Measurements from ENCODE around the gene KLRD1. TPM values are rescaled to one million over a fixed set of nuclear protein-coding genes. Genes with fewer than 3 reads are reported as not detected.
"Not testable (repeated sequence)": the region's sequence is repeated elsewhere in the genome, so short reads cannot be mapped to it uniquely, and the experiment has no call there.

KLRD1 gene
- total and polyA plus RNA-seq, 2 donors (not counting 1 experiment from before 2014, with no cell fraction given): 0.06 to 0.17 TPM

DNA sequence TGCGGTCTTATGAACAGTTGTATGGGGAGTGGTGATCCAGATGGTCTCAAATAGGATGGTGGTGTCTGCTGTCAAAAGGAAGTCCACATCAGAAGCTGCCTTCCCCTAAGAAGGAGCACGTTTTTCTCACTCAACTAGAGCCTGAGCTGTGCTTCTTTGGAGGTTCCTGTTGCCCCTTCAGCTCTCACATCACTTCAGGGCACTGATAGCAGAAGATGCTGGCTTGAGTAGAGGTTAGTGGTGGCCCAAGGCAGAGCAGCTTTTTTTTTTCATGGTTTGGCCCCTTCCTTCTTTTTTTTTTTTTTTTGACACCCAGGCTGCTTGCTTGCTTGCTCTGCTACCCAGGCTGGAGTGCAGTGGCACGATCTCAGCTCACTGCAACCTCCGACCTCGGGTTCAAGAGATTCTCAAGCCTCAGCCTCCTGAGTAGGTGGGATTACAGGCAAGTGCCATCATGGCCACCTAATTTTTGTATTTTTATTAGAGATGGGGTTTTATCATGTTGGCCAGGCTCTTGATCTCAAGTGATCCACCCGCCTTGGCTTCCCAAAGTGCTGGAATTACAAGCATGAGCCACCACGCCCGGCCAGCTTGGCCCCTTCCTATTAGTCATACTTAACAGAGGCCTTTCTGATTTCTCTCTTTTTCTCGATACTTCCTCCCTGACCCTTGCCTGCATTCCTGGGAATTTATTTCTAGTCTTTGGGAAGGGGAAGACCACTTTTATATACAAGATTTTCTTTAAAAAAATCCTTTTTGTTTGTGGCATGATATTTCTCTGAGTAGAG lies 31.6 kb downstream of the KLRD1 start:
- H3K4me1 ChIP-seq (ENCODE audit: control insufficient read depth, extremely low read depth, insufficient read depth, low read length): no peaks in the 10 kb centered on the region
- TF ChIP-seq, protein P1, sequence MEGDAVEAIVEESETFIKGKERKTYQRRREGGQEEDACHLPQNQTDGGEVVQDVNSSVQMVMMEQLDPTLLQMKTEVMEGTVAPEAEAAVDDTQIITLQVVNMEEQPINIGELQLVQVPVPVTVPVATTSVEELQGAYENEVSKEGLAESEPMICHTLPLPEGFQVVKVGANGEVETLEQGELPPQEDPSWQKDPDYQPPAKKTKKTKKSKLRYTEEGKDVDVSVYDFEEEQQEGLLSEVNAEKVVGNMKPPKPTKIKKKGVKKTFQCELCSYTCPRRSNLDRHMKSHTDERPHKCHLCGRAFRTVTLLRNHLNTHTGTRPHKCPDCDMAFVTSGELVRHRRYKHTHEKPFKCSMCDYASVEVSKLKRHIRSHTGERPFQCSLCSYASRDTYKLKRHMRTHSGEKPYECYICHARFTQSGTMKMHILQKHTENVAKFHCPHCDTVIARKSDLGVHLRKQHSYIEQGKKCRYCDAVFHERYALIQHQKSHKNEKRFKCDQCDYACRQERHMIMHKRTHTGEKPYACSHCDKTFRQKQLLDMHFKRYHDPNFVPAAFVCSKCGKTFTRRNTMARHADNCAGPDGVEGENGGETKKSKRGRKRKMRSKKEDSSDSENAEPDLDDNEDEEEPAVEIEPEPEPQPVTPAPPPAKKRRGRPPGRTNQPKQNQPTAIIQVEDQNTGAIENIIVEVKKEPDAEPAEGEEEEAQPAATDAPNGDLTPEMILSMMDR (conservative IDR thresholded peaks at IDR 0.05 in 1 of 2, IDR thresholded peaks at IDR 0.05 in 1 of 2; ENCODE audit: low read depth in 1 of 2, low read length in 2 of 2): no peak
- TF ChIP-seq EZH2 (IDR thresholded peaks at IDR 0.05; ENCODE audit: low read length, missing control alignments): no peak
- peak in 1 of 2 donors; percentile 45 for DNase-seq (ENCODE audit: low read depth in 2 of 2)
- H3K79me2 ChIP-seq (ENCODE audit: control insufficient read depth, insufficient read depth, low read length): no peaks in the 10 kb centered on the region
- H3K27ac ChIP-seq (ENCODE audit: insufficient read depth, low read length): no peak overlapping the region
- no peaks in the 10 kb centered on the region for H3K27me3 ChIP-seq (ENCODE audit: control insufficient read depth, insufficient read depth, low read length)
- H3K4me3 ChIP-seq (replicated peaks in 1 of 4; ENCODE audit: control extremely low read depth in 1 of 4, insufficient read depth in 1 of 4, low read depth in 3 of 4, low read length in 4 of 4): no peak overlapping the region
- no peak overlapping the region for H3K4me2 ChIP-seq (ENCODE audit: extremely low read depth, insufficient read depth, low read length)
- no peak overlapping the region for H3K9ac ChIP-seq (ENCODE audit: insufficient read depth, low read length)
- H3K9me3 ChIP-seq (ENCODE audit: control insufficient read depth, insufficient read depth, low read depth, low read length): no peaks in the 10 kb centered on the region
- H3K36me3 ChIP-seq (ENCODE audit: control insufficient read depth, insufficient read depth, low read length): no peaks in the 10 kb centered on the region
- no peaks in the 10 kb centered on the region for H4K20me1 ChIP-seq (ENCODE audit: control insufficient read depth, extremely low read depth, insufficient read depth, low read length)
- no peak overlapping the region for H2AFZ ChIP-seq (ENCODE audit: low read length)

DNA sequence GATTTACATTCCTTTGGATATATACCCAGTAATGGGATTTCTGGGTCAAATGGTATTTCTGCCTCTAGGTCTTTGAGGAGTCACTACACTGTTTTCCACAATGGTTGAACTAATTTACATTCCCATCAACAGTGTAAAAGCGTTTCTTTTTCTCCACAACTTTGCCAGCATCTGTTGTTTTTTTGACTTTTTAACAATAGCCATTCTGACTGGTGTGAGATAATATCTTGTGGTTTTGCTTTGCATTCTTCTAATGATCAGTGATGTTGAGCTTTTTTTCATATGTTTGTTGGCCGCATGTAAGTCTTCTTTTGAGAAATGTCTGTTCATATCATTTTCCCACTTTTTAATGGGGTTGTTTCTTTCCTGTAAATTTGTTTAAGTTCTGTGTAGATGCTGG lies 33.3 kb downstream of the KLRD1 start:
- H3K4me2 ChIP-seq (ENCODE audit: extremely low read depth, insufficient read depth, low read length); DNase-seq (ENCODE audit: low read depth in 2 of 2); H3K4me3 ChIP-seq (replicated peaks in 1 of 4; ENCODE audit: control extremely low read depth in 1 of 4, insufficient read depth in 1 of 4, low read depth in 3 of 4, low read length in 4 of 4): not testable (repeated sequence)

DNA sequence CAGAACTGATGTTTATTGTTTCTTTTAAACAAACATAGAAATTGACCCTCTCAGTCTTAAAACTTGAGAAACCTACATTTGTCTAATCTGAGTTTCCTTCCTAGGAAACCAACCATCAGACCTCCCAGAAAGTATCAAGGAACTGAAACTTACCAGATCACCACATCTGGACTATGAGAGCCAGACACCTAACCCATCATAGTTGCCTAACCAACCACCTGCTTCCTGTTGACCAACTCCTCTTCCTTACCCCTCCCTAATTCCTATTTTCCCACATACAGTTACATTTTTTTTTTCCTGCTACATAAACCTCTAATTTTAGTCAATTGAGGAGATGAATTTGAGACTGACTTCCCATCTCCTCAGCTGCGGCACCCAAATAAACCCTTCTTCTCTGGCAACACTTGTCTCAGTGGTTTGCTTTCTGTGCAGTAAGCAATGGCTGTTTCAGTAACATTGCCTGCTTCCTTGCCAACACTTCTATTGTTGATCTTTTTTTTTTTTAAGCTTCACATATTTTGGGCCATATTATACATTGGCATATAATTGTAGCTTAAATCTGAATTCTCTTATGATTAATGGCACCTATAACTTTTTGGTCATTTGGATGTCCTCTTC lies 34.3 kb downstream of the KLRD1 start:
- H3K27me3 ChIP-seq (ENCODE audit: control insufficient read depth, insufficient read depth, low read length): no peaks in the 10 kb centered on the region
- H2AFZ ChIP-seq (ENCODE audit: low read length): no peak overlapping the region
- peak in 1 of 2 donors; percentile 21 for DNase-seq (ENCODE audit: low read depth in 2 of 2)
- no peak overlapping the region for H3K9ac ChIP-seq (ENCODE audit: insufficient read depth, low read length)
- H3K27ac ChIP-seq (ENCODE audit: insufficient read depth, low read length): no peak overlapping the region
- TF ChIP-seq EZH2 (IDR thresholded peaks at IDR 0.05; ENCODE audit: low read length, missing control alignments): no peak
- TF ChIP-seq, protein P1 (conservative IDR thresholded peaks at IDR 0.05 in 1 of 2, IDR thresholded peaks at IDR 0.05 in 1 of 2; ENCODE audit: low read depth in 1 of 2, low read length in 2 of 2): no peak
- no peaks in the 10 kb centered on the region for H4K20me1 ChIP-seq (ENCODE audit: control insufficient read depth, extremely low read depth, insufficient read depth, low read length)
- no peaks in the 10 kb centered on the region for H3K4me1 ChIP-seq (ENCODE audit: control insufficient read depth, extremely low read depth, insufficient read depth, low read length)
- no peaks in the 10 kb centered on the region for H3K79me2 ChIP-seq (ENCODE audit: control insufficient read depth, insufficient read depth, low read length)
- H3K9me3 ChIP-seq (ENCODE audit: control insufficient read depth, insufficient read depth, low read depth, low read length): no peaks in the 10 kb centered on the region
- no peaks in the 10 kb centered on the region for H3K36me3 ChIP-seq (ENCODE audit: control insufficient read depth, insufficient read depth, low read length)
- H3K4me2 ChIP-seq (ENCODE audit: extremely low read depth, insufficient read depth, low read length): no peak overlapping the region
- H3K4me3 ChIP-seq (replicated peaks in 1 of 4; ENCODE audit: control extremely low read depth in 1 of 4, insufficient read depth in 1 of 4, low read depth in 3 of 4, low read length in 4 of 4): no peak overlapping the region

More for the DNA sequence above, 33.3 kb downstream of the KLRD1 start:
- not testable (repeated sequence) for H3K36me3 ChIP-seq (ENCODE audit: control insufficient read depth, insufficient read depth, low read length); H3K79me2 ChIP-seq (ENCODE audit: control insufficient read depth, insufficient read depth, low read length); H3K9me3 ChIP-seq (ENCODE audit: control insufficient read depth, insufficient read depth, low read depth, low read length); H3K27me3 ChIP-seq (ENCODE audit: control insufficient read depth, insufficient read depth, low read length); H3K4me1 ChIP-seq (ENCODE audit: control insufficient read depth, extremely low read depth, insufficient read depth, low read length); H2AFZ ChIP-seq (ENCODE audit: low read length); H4K20me1 ChIP-seq (ENCODE audit: control insufficient read depth, extremely low read depth, insufficient read depth, low read length); H3K9ac ChIP-seq (ENCODE audit: insufficient read depth, low read length); H3K27ac ChIP-seq (ENCODE audit: insufficient read depth, low read length)

DNA sequence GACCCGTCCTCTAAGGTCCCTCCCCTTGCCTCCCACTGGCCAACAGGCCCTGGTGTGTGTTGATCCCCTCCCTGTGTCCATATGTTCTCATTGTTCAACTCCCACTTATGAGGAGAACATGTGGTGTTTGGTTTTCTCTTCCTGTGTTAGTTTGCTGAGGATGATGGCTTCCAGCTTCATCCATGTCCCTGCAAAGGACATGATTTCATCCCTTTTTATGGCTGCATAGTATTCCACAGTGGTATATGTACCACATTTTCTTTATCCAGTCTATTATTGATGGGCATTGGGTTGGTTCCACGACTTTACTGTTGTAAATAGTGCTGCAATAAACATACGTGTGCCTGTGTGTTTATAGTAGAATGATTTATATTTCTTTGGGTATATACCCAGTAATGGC lies 43.8 kb downstream of the KLRD1 start:
- not testable (repeated sequence) for H4K20me1 ChIP-seq (ENCODE audit: control insufficient read depth, extremely low read depth, insufficient read depth, low read length); H3K27ac ChIP-seq (ENCODE audit: insufficient read depth, low read length); H3K27me3 ChIP-seq (ENCODE audit: control insufficient read depth, insufficient read depth, low read length); H3K79me2 ChIP-seq (ENCODE audit: control insufficient read depth, insufficient read depth, low read length); H2AFZ ChIP-seq (ENCODE audit: low read length); H3K4me2 ChIP-seq (ENCODE audit: extremely low read depth, insufficient read depth, low read length); H3K9me3 ChIP-seq (ENCODE audit: control insufficient read depth, insufficient read depth, low read depth, low read length); H3K4me3 ChIP-seq (replicated peaks in 1 of 4; ENCODE audit: control extremely low read depth in 1 of 4, insufficient read depth in 1 of 4, low read depth in 3 of 4, low read length in 4 of 4); H3K4me1 ChIP-seq (ENCODE audit: control insufficient read depth, extremely low read depth, insufficient read depth, low read length); H3K9ac ChIP-seq (ENCODE audit: insufficient read depth, low read length); DNase-seq (ENCODE audit: low read depth in 2 of 2); H3K36me3 ChIP-seq (ENCODE audit: control insufficient read depth, insufficient read depth, low read length)
